K562 (cell line): ENCODE data around the gene SCARF2. TPM values are rescaled to one million over a fixed set of nuclear protein-coding genes. Genes with fewer than 3 reads are reported as not detected.

ENCODE experiments used
- ATAC-seq: fragments of 200-7000 bp; cut with Tn5 transposase; 3 replicates; pipeline ENCODE4 v1.9.1; 2020; ENCODE audit warnings: moderate library complexity
- BruUV-seq: library from RNA; stranded (reverse); fragments of 400-500 nt; replicated peaks from 2 replicates; lab custom pipeline; 2021; lab: Mats Ljungman, UMichigan
- CTCF ChIA-PET: fragments of 300-600 bp; formaldehyde crosslinking; extraction: SDS; loops from one replicate; lab custom pipeline; 2021; ENCODE audit warnings: low intra/inter-chr PET ratio; lab: Yijun Ruan, JAX
- POLR2A ChIA-PET: fragments of 300-600, 350-650 bp; sonication (Branson Sonifier 250); formaldehyde crosslinking; extraction: SDS; loops from one replicate; lab custom pipeline; 2021; ENCODE audit warnings: antibody characterized with exemption, inconsistent platforms; lab: Yijun Ruan, JAX
- DNase-seq, 4 experiments: peaks; one replicate each; pipeline versions ENCODE4 v3.0.0 to v3.0.0-alpha.2; 2011 to 2018; ENCODE audit warnings: low spot score in 3 of 4, mixed read lengths in 3 of 4; ENCODE audit errors: extremely low read depth in 1 of 4
- FAIRE-seq: peaks from 2 replicates; lab custom pipeline; 2011; peaks lifted over from hg19 to GRCh38; lab: Jason Lieb, UNC
- H2AFZ ChIP-seq: 2 replicates; pipeline ENCODE4 v1.6.0; 2011; ENCODE audit warnings: low read depth, low read length, control low read depth, inconsistent platforms
- H3K27ac ChIP-seq: fragments of 200-600 bp; 3 replicates; pipeline ENCODE4 v1.8.0; 2011; ENCODE audit warnings: low read depth, mild to moderate bottlenecking, control low read depth, inconsistent platforms, low read length, moderate library complexity, mixed read lengths; ENCODE audit errors: extremely low read depth
- H3K27me3 ChIP-seq, 2 experiments: fragments of 300-600 bp in 1 of 2; 2 replicates in 1 of 2; 3 replicates in 1 of 2; pipeline versions ENCODE4 v1.6.0 to v1.8.0; 2011; ENCODE audit warnings: inconsistent platforms in 2 of 2, low read length in 2 of 2, mild to moderate bottlenecking in 1 of 2, mixed read lengths in 1 of 2, moderate library complexity in 1 of 2; ENCODE audit not compliant: control insufficient read depth in 2 of 2, insufficient read depth in 2 of 2
- H3K36me3 ChIP-seq: fragments of 300-600 bp; 3 replicates; pipeline ENCODE4 v1.8.0; 2011; ENCODE audit warnings: mild to moderate bottlenecking, low read length, inconsistent platforms; ENCODE audit not compliant: control insufficient read depth, insufficient read depth
- H3K4me1 ChIP-seq, 2 experiments: fragments of 200-600 bp in 1 of 2; replicated peaks in 1 of 2; 2 replicates in 1 of 2; 3 replicates in 1 of 2; pipeline versions ENCODE4 v1.5.1 to v1.8.0; 2011; ENCODE audit warnings: inconsistent platforms in 2 of 2, low read length in 2 of 2, mild to moderate bottlenecking in 1 of 2, mixed read lengths in 1 of 2, moderate library complexity in 1 of 2; ENCODE audit not compliant: control insufficient read depth in 2 of 2, insufficient read depth in 2 of 2
- H3K4me2 ChIP-seq: 2 replicates; pipeline ENCODE4 v1.6.1; 2011; ENCODE audit warnings: low read length, control low read depth, inconsistent platforms, mixed read lengths; ENCODE audit not compliant: insufficient read depth
- H3K4me3 ChIP-seq: fragments of 200-600 bp; sonication (generic), shearing (Covaris generic); 2 replicates; pipeline ENCODE4 v1.5.1; 2016; ENCODE audit warnings: control low read depth, inconsistent platforms
- H3K79me2 ChIP-seq: fragments of 200-600 bp; 3 replicates; pipeline ENCODE4 v1.8.0; 2011; ENCODE audit warnings: low read length, inconsistent platforms; ENCODE audit not compliant: control insufficient read depth, insufficient read depth
- H3K9ac ChIP-seq, 2 experiments: 2 replicates each; pipeline versions ENCODE4 v1.6.0 to v1.6.1; 2011; ENCODE audit warnings: low read depth in 2 of 2, low read length in 2 of 2, control low read depth in 1 of 2, inconsistent platforms in 1 of 2, mild to moderate bottlenecking in 1 of 2, mixed read lengths in 1 of 2; ENCODE audit not compliant: insufficient read depth in 1 of 2
- H3K9me1 ChIP-seq: one replicate; pipeline ENCODE4 v1.6.0; 2011; ENCODE audit warnings: inconsistent platforms, mild to moderate bottlenecking, low read length, moderate library complexity; ENCODE audit not compliant: control insufficient read depth, insufficient read depth
- H3K9me3 ChIP-seq: replicated peaks from 2 replicates; pipeline ENCODE4 v1.5.1; 2011; ENCODE audit warnings: low read depth, low read length, inconsistent platforms; ENCODE audit not compliant: control insufficient read depth, insufficient read depth
- H4K20me1 ChIP-seq: replicated peaks from 2 replicates; pipeline ENCODE4 v1.6.1; 2011; ENCODE audit warnings: low read length, inconsistent platforms, mixed read lengths; ENCODE audit not compliant: control insufficient read depth, insufficient read depth
- ADNP ChIP-seq: fragments of 200-800 bp; sonication (Bioruptor generic); IDR thresholded peaks from 2 replicates; pipeline ENCODE4 v1.6.1; 2016; ENCODE audit warnings: missing genetic modification characterization, missing compliant biosample characterization
- BRD9 ChIP-seq: fragments of 450-650 bp; IDR thresholded peaks from 2 replicates; pipeline ENCODE4 v1.6.1; 2018; ENCODE audit warnings: low read depth; ENCODE audit not compliant: partially characterized antibody
- HCFC1 ChIP-seq: IDR thresholded peaks from 2 replicates; pipeline ENCODE4 v1.6.1; 2012; ENCODE audit warnings: low read depth, low read length, improper control_type of control experiment
- HLTF ChIP-seq: fragments of 450-650 bp; IDR thresholded peaks from 2 replicates; pipeline ENCODE4 v1.6.1; 2016
- MBD2 ChIP-seq: sonication (generic); IDR thresholded peaks from 2 replicates; pipeline ENCODE4 v1.6.1; 2016; ENCODE audit warnings: low read depth, borderline replicate concordance
- NBN ChIP-seq: fragments of 450-650 bp; IDR thresholded peaks from 2 replicates; pipeline ENCODE4 v1.6.1; 2016; ENCODE audit warnings: low read depth, mild to moderate bottlenecking
- NCOA4 ChIP-seq: fragments of 450-650 bp; IDR thresholded peaks from 2 replicates; pipeline ENCODE4 v1.6.1; 2018; ENCODE audit warnings: mild to moderate bottlenecking; ENCODE audit not compliant: partially characterized antibody
- YY1 ChIP-seq, 3 experiments: IDR thresholded peaks; 2 replicates each; pipeline ENCODE4 v1.6.1; 2011; ENCODE audit warnings: low read length in 2 of 3, mild to moderate bottlenecking in 2 of 3, moderate library complexity in 2 of 3, borderline replicate concordance in 1 of 3, control low read depth in 1 of 3, low read depth in 1 of 3; ENCODE audit not compliant: insufficient read depth in 3 of 3, insufficient replicate concordance in 2 of 3, control insufficient read depth in 1 of 3, insufficient read length in 1 of 3; ENCODE audit errors: extremely low read depth in 1 of 3
- WGBS: fragments of 100-300 bp; shearing (Covaris generic); methylation state at CpG from one replicate; pipeline ENCODE4 v1.1.6; 2016; ENCODE audit warnings: low coverage, mixed read lengths; ENCODE audit not compliant: insufficient coverage; ENCODE audit errors: missing lambda C conversion rate; 5-methylcytosine and 5-hydroxymethylcytosine counted together
- in situ Hi-C: fragments of 300-500 bp; cut with MboI; formaldehyde crosslinking; loops from 4 replicates; pipeline ENCODE4 v1.15.0; 2018; ENCODE audit warnings: inconsistent platforms, mixed read lengths
- intact Hi-C: fragments of 100-400 bp; cut with micrococcal nuclease; formaldehyde crosslinking; loops from 2 replicates; pipeline ENCODE4 v1.14.2; 2022
- polyA plus RNA-seq, 8 experiments: library from polyadenylated mRNA; depleted of rRNA in 4 of 8; stranded (reverse) in 5 of 8; unstranded in 3 of 8; fragments of >200 nt; fragmentation: Nextera tagmentation in 2 of 8; fragmentation: Illumina TruSeq in 1 of 8; extraction: Ambion mirVana in 2 of 8; extraction: Trizol in 1 of 8; gene quantifications; 2 replicates each; pipeline versions ENCODE4 v1.2.1 to v1.2.3, GENCODE V29; 2011 to 2014; ENCODE audit warnings: inconsistent platforms in 1 of 8, missing spikeins in 1 of 8
- total RNA-seq, 7 experiments: library from RNA; depleted of rRNA in 6 of 7; stranded (reverse); fragments of >200 nt in 6 of 7; fragmentation: Illumina TruSeq in 2 of 7; extraction: Trizol in 2 of 7; gene quantifications; 2 replicates each; pipeline versions ENCODE4 v1.2.1 to v1.2.3, GENCODE V29; 2011 to 2021; ENCODE audit warnings: low replicate concordance in 1 of 7
- TF ChIP-seq, protein P1 (sequence below): fragments of 450-650 bp; IDR thresholded peaks from 2 replicates; pipeline ENCODE4 v1.6.1; 2018; ENCODE audit warnings: mild to moderate bottlenecking, low read depth; ENCODE audit not compliant: partially characterized antibody
- TF ChIP-seq, protein P2 (sequence below), 2 experiments: fragments of 450-650 bp in 1 of 2; sonication (generic) in 1 of 2; formaldehyde crosslinking; conservative IDR thresholded peaks; 2 replicates each; pipeline versions ENCODE4 v1.4.0 to v1.8.1; 2020 to 2022; ENCODE audit warnings: mild to moderate bottlenecking in 1 of 2, missing genetic modification reagents in 1 of 2
- TF ChIP-seq, protein P3 (sequence below): fragments of 450-650 bp; IDR thresholded peaks from 2 replicates; pipeline ENCODE4 v1.6.1; 2017; ENCODE audit warnings: antibody characterized with exemption

The SCARF2 gene
- total and polyA plus RNA-seq, 9 of the 15 experiments (the other 6 are each of a cell fraction or from before 2014, with no cell fraction given): 0.06 to 0.32 (median 0.21) TPM; not detected in 5

DNA sequence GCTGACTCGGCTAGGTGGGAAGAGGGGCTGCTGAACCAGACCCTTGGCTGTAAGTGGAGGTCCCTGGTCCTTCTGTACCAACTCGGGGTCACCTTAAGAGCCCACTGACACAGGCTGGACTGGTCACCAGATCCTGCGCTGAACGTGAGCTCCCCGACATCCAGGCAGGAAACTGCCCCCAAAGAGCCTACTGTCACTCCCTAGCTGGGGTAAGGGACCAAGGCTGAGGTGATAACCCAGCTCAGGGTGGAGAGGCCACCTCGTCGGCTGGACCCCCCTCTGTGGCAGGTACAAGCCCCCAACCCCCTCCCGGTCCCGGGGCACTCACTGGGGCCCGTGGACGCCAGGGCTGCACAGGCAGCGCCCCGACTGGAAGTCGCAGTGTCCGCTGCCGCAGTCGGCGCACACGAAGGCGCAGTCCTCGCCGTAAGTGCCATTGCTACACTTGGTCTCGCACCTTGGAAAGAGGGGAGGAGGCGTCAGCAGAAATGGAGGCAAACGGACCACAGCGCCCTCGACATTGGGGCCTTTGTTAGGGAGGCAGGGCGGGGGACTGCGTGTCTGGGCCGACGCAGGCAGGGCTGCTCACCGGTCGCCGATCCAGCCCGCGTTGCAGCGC lies 7.4 kb downstream of the SCARF2 start (continued):
- TF ChIP-seq NCOA4 (no peak), HLTF (no peak), YY1 (IDR thresholded peaks at IDR 0.05; ENCODE audit: borderline replicate concordance in 1 of 3, control insufficient read depth in 1 of 3, extremely low read depth in 1 of 3, insufficient read depth in 3 of 3, insufficient read length in 1 of 3, insufficient replicate concordance in 2 of 3, low read depth in 1 of 3, low read length in 2 of 3) (peak in 1 of 3 experiments; percentile 4), BRD9 (no peak), MBD2 (no peak)

DNA sequence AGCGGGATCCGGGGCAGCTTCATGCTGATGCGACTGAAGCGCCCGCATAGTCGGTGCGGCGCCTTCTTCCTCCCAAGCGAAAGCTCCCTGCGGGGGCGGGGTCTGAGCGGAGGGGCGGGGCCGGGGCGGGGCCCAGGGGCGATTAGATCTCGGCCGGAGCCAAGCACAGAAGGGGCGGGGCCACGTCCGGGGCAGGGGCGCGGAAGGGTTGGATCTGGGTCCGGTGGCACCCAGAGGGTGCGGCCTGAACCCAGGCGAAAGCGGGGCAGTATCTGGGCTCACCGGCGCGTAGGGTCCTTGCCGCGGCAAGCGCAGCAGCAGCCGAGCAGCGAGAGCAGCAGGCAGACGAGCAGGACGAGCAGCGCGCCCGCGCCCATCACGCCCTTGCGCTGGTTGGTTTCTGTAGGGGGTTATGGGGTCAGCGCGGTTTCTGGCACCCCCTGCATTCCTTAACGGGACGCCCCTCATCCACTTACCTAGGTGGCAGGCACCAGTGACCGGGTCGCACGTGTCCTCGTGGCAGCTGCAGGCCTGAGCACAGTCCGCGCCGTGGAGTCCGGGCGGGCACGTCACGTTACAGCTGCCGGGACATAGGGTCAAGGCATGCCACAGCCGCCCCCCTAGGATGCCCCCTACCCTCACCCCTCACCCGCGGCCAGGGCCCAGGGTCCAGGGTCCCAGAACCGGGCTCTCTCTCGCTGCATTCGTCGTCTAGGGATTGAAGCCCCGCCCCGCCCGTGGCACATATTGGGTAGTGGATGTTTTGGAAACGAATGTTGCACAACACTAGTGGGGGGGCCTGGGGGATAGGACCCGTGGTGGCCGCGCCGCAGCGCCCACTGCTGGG lies 8.1 kb downstream of the SCARF2 start:
- intact Hi-C loops (no loop called here), in situ Hi-C loops (no loop called here)
- WGBS: 3% methylated on average over 75 of the region's 75 CpGs
- no peaks in the 10 kb centered on the region for H3K36me3 ChIP-seq
- H3K4me2 ChIP-seq: peak overlapping the region; percentile 94
- H3K4me3 ChIP-seq: peak overlapping the region; percentile 48
- peaks cover 39% of the 10 kb centered on the region for H4K20me1 ChIP-seq
- peak; percentile 98 to 100 (median 100) for DNase-seq
- H2AFZ ChIP-seq: peak overlapping the region; percentile 95
- BruUV-seq: no TSS peak
- H3K79me2 ChIP-seq: no peaks in the 10 kb centered on the region
- FAIRE-seq: peak; percentile 48
- peak; percentile 96 for ATAC-seq
- H3K9me3 ChIP-seq: no peaks in the 10 kb centered on the region
- POLR2A ChIA-PET: interaction anchor here (0.6 to 3.4 kb wide), 18 partner anchors 11 to 509 kb away, joined by 3 to 25 read pairs (median 4); partner anchors contain the start of gene MED15
- H3K27me3 ChIP-seq: peaks cover 27 to 70% of the 10 kb centered on the region in 2 experiments; a peak in 4 of 5 replicates
- peaks cover 8% of the 10 kb centered on the region for H3K9me1 ChIP-seq
- CTCF ChIA-PET: interaction anchor here (1.6 kb wide), 1 partner anchor 27 kb away, joined by 4 read pairs; no protein-coding TSS in a partner anchor
- no peak overlapping the region for H3K27ac ChIP-seq
- peak overlapping the region; percentile 13 to 91; a peak in 3 of 4 replicates for H3K9ac ChIP-seq
- peaks cover 12 to 53% of the 10 kb centered on the region in 2 experiments for H3K4me1 ChIP-seq
- TF ChIP-seq, protein P1, sequence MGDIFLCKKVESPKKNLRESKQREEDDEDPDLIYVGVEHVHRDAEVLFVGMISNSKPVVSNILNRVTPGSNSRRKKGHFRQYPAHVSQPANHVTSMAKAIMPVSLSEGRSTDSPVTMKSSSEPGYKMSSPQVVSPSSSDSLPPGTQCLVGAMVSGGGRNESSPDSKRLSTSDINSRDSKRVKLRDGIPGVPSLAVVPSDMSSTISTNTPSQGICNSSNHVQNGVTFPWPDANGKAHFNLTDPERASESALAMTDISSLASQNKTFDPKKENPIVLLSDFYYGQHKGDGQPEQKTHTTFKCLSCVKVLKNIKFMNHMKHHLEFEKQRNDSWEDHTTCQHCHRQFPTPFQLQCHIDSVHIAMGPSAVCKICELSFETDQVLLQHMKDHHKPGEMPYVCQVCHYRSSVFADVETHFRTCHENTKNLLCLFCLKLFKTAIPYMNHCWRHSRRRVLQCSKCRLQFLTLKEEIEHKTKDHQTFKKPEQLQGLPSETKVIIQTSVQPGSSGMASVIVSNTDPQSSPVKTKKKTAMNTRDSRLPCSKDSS: no peak
- TF ChIP-seq, protein P2, sequence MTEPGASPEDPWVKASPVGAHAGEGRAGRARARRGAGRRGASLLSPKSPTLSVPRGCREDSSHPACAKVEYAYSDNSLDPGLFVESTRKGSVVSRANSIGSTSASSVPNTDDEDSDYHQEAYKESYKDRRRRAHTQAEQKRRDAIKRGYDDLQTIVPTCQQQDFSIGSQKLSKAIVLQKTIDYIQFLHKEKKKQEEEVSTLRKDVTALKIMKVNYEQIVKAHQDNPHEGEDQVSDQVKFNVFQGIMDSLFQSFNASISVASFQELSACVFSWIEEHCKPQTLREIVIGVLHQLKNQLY (CRISPR knock-in tag; conservative IDR thresholded peaks at IDR 0.05): peak; percentile 8 to 54; a peak in 1 of 4 replicates
- peak; percentile 42; the same call in 1 of the 2 replicates for TF ChIP-seq HCFC1
- no peak for TF ChIP-seq NBN
- TF ChIP-seq, protein P3, sequence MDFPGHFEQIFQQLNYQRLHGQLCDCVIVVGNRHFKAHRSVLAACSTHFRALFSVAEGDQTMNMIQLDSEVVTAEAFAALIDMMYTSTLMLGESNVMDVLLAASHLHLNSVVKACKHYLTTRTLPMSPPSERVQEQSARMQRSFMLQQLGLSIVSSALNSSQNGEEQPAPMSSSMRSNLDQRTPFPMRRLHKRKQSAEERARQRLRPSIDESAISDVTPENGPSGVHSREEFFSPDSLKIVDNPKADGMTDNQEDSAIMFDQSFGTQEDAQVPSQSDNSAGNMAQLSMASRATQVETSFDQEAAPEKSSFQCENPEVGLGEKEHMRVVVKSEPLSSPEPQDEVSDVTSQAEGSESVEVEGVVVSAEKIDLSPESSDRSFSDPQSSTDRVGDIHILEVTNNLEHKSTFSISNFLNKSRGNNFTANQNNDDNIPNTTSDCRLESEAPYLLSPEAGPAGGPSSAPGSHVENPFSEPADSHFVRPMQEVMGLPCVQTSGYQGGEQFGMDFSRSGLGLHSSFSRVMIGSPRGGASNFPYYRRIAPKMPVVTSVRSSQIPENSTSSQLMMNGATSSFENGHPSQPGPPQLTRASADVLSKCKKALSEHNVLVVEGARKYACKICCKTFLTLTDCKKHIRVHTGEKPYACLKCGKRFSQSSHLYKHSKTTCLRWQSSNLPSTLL: no peak
- no peak for TF ChIP-seq ADNP (tag)
